Left lung (tissue), 10 donors: ENCODE results near the gene CDH4. TPM values are rescaled to one million over a fixed set of nuclear protein-coding genes. Genes with fewer than 3 reads are reported as not detected.
A peak's percentile ranks its signal among the peaks of the same experiment; 100 is the strongest.

Source experiments
- ATAC-seq: fragments of 200-7000 bp; cut with Tn5 transposase; one replicate; pipeline ENCODE4 v1.9.1; 2020; ENCODE audit warnings: moderate library complexity
- DNase-seq, 4 donors: peaks; one replicate each; pipeline ENCODE4 v3.0.0-alpha.2; 2013 to 2020
- H3K27ac ChIP-seq, 2 donors: fragments of 200-600 bp; sonication (generic) in 1 of 2; one replicate each; pipeline versions ENCODE4 v1.5.0 to v1.8.0; 2020 to 2021
- H3K27me3 ChIP-seq, 2 donors: fragments of 200-600 bp; sonication (generic) in 1 of 2; one replicate each; pipeline versions ENCODE4 v1.5.0 to v1.8.0; 2020 to 2021
- H3K36me3 ChIP-seq, 2 donors: fragments of 200-600 bp; sonication (generic) in 1 of 2; one replicate each; pipeline versions ENCODE4 v1.5.0 to v1.8.0; 2020 to 2021
- H3K4me1 ChIP-seq, 2 donors: fragments of 200-600 bp; one replicate each; pipeline ENCODE4 v1.8.0; 2021
- H3K4me3 ChIP-seq, 2 donors: fragments of 200-600 bp; sonication (generic) in 1 of 2; one replicate each; pipeline versions ENCODE4 v1.5.0 to v1.8.0; 2020 to 2021; ENCODE audit warnings: mild to moderate bottlenecking in 1 of 2
- H3K9me3 ChIP-seq, 2 donors: fragments of 200-600 bp; sonication (generic) in 1 of 2; one replicate each; pipeline versions ENCODE4 v1.5.0 to v1.8.0; 2020 to 2021
- CTCF ChIP-seq, 2 donors: fragments of 200-600 bp; sonication (generic) in 1 of 2; IDR thresholded peaks; one replicate each; pipeline versions ENCODE4 v1.5.0 to v1.8.0; 2021; ENCODE audit warnings: antibody characterized with exemption in 2 of 2
- intact Hi-C, 2 donors: fragments of 100-400 bp; cut with DNase I; formaldehyde crosslinking; loops; one replicate each; pipeline versions ENCODE4 v1.11.2 to v1.14.2; 2022
- polyA plus RNA-seq, 6 donors: library from polyadenylated mRNA; unstranded; fragments of 120-200 nt; gene quantifications; one replicate each; pipeline ENCODE4 v1.2.1, GENCODE V29; 2013; ENCODE audit not compliant: insufficient read length in 6 of 6
- total RNA-seq, 2 donors: library from RNA; stranded (reverse); fragmentation: NEBNext Ultra II Directional; extraction: Animal tissue kit (Norgen Biotek cat#: 25700); gene quantifications; one replicate each; pipeline ENCODE4 v1.2.1, GENCODE V29; 2021
- donor health status: DM: no; HTN: yes; CAD: no.
- donor health status: DM: no; HTN: no; CAD: no.

The CDH4 gene
- total and polyA plus RNA-seq, 8 donors: 0.24 to 10.8 (median 5.1) TPM

GRCh38 chr20:61937146-61937962, 685.3 kb downstream of the CDH4 start:
- Histone ChIP-seq H3K36me3 (no peaks in the 10 kb centered on the region), H3K27ac (no peak overlapping the region), H3K27me3 (peaks cover 0 to 48% of the 10 kb centered on the region in 2 donors), H3K9me3 (no peaks in the 10 kb centered on the region), H3K4me3 (no peak overlapping the region), H3K4me1 (no peaks in the 10 kb centered on the region)
- no peak for TF ChIP-seq CTCF (IDR thresholded peaks at IDR 0.05)
- intact Hi-C loops: no loop called here
- no peak for ATAC-seq
- DNase-seq: peak in 2 of 4 donors; percentile 18 to 58

- no peaks in the 10 kb centered on the region for H3K36me3 ChIP-seq
- ATAC-seq: no peak
- H3K27ac ChIP-seq: no peak overlapping the region
- peak in 2 of 4 donors; percentile 25 to 63 for DNase-seq
- peaks cover 0 to 41% of the 10 kb centered on the region in 2 donors for H3K27me3 ChIP-seq
- no peak overlapping the region for H3K4me3 ChIP-seq
- TF ChIP-seq CTCF (IDR thresholded peaks at IDR 0.05): no peak
- no peaks in the 10 kb centered on the region for H3K4me1 ChIP-seq
- intact Hi-C loops: no loop called here
- H3K9me3 ChIP-seq: no peaks in the 10 kb centered on the region
These were observed 686.1 kb downstream of the CDH4 start for GRCh38 chr20:61937963-61938838.

DNA sequence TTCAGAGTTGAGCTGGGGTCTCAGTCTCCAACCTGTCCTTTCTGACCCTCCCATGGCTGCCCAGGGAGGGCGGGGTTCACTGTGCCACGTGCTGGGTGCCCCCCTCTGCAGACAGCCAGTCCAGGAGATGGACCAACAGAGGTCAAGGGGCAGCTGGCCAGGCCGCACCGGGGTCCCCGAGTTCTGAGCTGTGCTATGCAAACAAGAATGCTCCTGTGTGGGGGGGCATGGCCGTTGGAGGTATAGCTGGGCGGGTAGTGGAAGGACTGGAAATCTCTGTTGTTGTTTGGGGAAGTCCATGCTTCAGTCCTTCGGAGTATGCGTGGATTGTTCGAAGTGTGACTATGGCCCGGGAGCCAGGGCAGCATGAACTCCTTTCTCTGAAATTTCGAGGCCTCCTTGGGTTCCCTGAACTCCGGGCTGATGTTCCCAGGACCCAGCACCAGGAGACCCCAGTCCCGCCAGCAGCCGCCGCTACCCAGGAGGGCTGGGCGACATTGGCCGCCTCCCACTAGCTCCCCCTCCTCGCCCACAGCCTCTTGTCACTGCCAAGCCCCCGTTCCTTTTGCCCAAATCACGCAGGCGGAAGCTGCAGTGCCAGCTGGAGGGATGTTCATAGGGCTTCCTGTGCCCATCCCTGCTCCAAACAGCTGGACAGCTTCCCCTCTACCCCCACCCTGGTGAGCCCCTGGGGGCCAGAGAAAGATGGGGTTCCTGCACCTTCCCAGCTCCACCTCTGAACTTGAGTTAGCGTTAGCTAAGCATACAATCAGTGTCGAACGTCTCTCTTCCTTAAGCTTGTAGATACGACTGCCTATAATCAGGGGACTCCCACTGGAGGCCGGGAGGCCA, 687.0 kb downstream of the CDH4 start:
- Histone ChIP-seq H3K27me3 (peaks cover 0 to 32% of the 10 kb centered on the region in 2 donors), H3K4me3 (no peak overlapping the region), H3K4me1 (no peaks in the 10 kb centered on the region), H3K27ac (no peak overlapping the region), H3K36me3 (no peaks in the 10 kb centered on the region), H3K9me3 (no peaks in the 10 kb centered on the region)
- TF ChIP-seq CTCF (IDR thresholded peaks at IDR 0.05): no peak
- intact Hi-C loops: no loop called here
- no peak for ATAC-seq
- peak in 2 of 4 donors; percentile 19 to 72 for DNase-seq

GRCh38 chr20:61939691-61940360, 687.8 kb downstream of the CDH4 start:
- TF ChIP-seq CTCF (IDR thresholded peaks at IDR 0.05): no peak
- ATAC-seq (no peak), DNase-seq (peak in 1 of 4 donors; percentile 39)
- no peak overlapping the region for H3K27ac ChIP-seq
- no peak overlapping the region for H3K4me3 ChIP-seq
- intact Hi-C loops: no loop called here
- H3K9me3 ChIP-seq: no peaks in the 10 kb centered on the region
- H3K4me1 ChIP-seq: no peaks in the 10 kb centered on the region
- H3K27me3 ChIP-seq: peaks cover 0 to 25% of the 10 kb centered on the region in 2 donors
- no peaks in the 10 kb centered on the region for H3K36me3 ChIP-seq
